Spleen (tissue), 11 donors: ENCODE results near the gene PAQR4. TPM values are rescaled to one million over a fixed set of nuclear protein-coding genes. Genes with fewer than 3 reads are reported as not detected.

Experiments
- DNase-seq: peaks from one replicate; pipeline ENCODE4 v3.0.0-alpha.2; 2020
- H3K27ac ChIP-seq, 8 donors: fragments of 200-600 bp; sonication (generic) in 7 of 8; 1 replicate in 4 of 8; 2 replicates in 4 of 8; pipeline versions ENCODE4 v1.5.0 to v1.8.0; 2016 to 2021; ENCODE audit warnings: inconsistent platforms in 4 of 8, mild to moderate bottlenecking in 4 of 8, moderate library complexity in 1 of 8
- H3K27me3 ChIP-seq, 7 donors: fragments of 200-600 bp; sonication (generic) in 6 of 7; replicated peaks in 1 of 7; 1 replicate in 4 of 7; 2 replicates in 3 of 7; pipeline versions ENCODE4 v1.5.0 to v1.8.0; 2016 to 2021; ENCODE audit warnings: inconsistent platforms in 3 of 7, mild to moderate bottlenecking in 1 of 7
- H3K36me3 ChIP-seq, 6 donors: fragments of 200-600 bp; sonication (generic) in 5 of 6; 1 replicate in 4 of 6; 2 replicates in 2 of 6; pipeline versions ENCODE4 v1.5.0 to v1.8.0; 2016 to 2021; ENCODE audit warnings: inconsistent platforms in 2 of 6
- H3K4me1 ChIP-seq, 6 donors: fragments of 200-600 bp; sonication (generic) in 5 of 6; 1 replicate in 3 of 6; 2 replicates in 3 of 6; pipeline versions ENCODE4 v1.5.0 to v1.8.0; 2016 to 2021; ENCODE audit warnings: inconsistent platforms in 3 of 6
- H3K4me3 ChIP-seq, 8 donors: fragments of 200-600 bp; sonication (generic) in 7 of 8; 1 replicate in 4 of 8; 2 replicates in 4 of 8; pipeline versions ENCODE4 v1.5.0 to v1.8.0; 2016 to 2021; ENCODE audit warnings: inconsistent platforms in 4 of 8, mild to moderate bottlenecking in 4 of 8, moderate library complexity in 2 of 8
- H3K9me3 ChIP-seq, 8 donors: fragments of 200-600 bp; sonication (generic) in 7 of 8; 1 replicate in 4 of 8; 2 replicates in 4 of 8; pipeline versions ENCODE4 v1.5.0 to v1.8.0; 2016 to 2021; ENCODE audit warnings: inconsistent platforms in 4 of 8
- CTCF ChIP-seq, 11 experiments: fragments of 200-600 bp in 7 of 11; fragments of 450-650 bp in 4 of 11; sonication (generic) in 4 of 11; IDR thresholded peaks in 8 of 11; conservative IDR thresholded peaks in 3 of 11; 1 replicate in 7 of 11; 2 replicates in 4 of 11; pipeline versions ENCODE4 v1.4.0 to v1.8.0; 2016 to 2021; ENCODE audit warnings: antibody characterized with exemption in 11 of 11, inconsistent platforms in 4 of 11, mild to moderate bottlenecking in 1 of 11
- POLR2A ChIP-seq, 3 donors: fragments of 450-650 bp; IDR thresholded peaks; one replicate each; pipeline ENCODE4 v1.5.1; 2017; ENCODE audit warnings: antibody characterized with exemption in 3 of 3, mild to moderate bottlenecking in 1 of 3
- POLR2AphosphoS5 ChIP-seq, 3 donors: sonication (generic); formaldehyde crosslinking; IDR thresholded peaks; one replicate each; pipeline ENCODE4 v1.5.1; 2017; ENCODE audit warnings: antibody characterized with exemption in 3 of 3
- WGBS, 5 donors: extraction: QIAGEN DNeasy Blood & Tissue Kit in 3 of 5; methylation state at CpG; one replicate each; pipeline versions ENCODE4 v1.1.5 to v1.1.7; 2013 to 2018; 5-methylcytosine and 5-hydroxymethylcytosine counted together
- intact Hi-C: fragments of 100-400 bp; cut with DNase I; formaldehyde crosslinking; loops from one replicate; pipeline ENCODE4 v1.15.0; 2023; ENCODE audit warnings: low total_unique reads
- polyA plus RNA-seq, 3 donors: library from polyadenylated mRNA; stranded (reverse); fragments of 200-250 nt; gene quantifications; one replicate each; pipeline ENCODE4 v1.2.1, GENCODE V29; 2013
- total RNA-seq, 7 donors: library from RNA; depleted of rRNA in 3 of 7; stranded (reverse); fragments of >200 nt in 3 of 7; fragmentation: NEBNext Ultra II Directional in 4 of 7; extraction: Animal tissue kit (Norgen Biotek cat#: 25700) in 4 of 7; gene quantifications; one replicate each; pipeline versions ENCODE4 v1.1.0 to v1.2.1, GENCODE V29; 2016 to 2021
- donor health status: healthy with polysubstance abuse.
- donor health status: DM: no; HTN: no; CAD: no; lungs with moderate emphysema.
- donor health status: DM: no; HTN: no; CAD: no.
- donor health status: Bipolar disorder and iron deficiency.
- donor health status: healthy.
- donor health status: DM: no; HTN: no; CAD: no.
- donor health status: DM: yes; HTN: yes; CAD: no.

The PAQR4 gene
- total and polyA plus RNA-seq, 10 donors, result 2.1 to 9.0 (median 6.3) TPM

GRCh38 chr16:2924901-2925755 is 44.0 kb upstream of the PAQR4 start:
- peaks cover 0 to 64% (median 9%) of the 10 kb centered on the region in 6 donors for H3K36me3 ChIP-seq
- DNase-seq, result no peak
- 74 to 92% (median 78%) methylated on average over 12 to 42 of the region's 42 CpGs for WGBS, 5 donors
- no peaks in the 10 kb centered on the region for H3K27me3 ChIP-seq
- H3K4me3 ChIP-seq, result no peak overlapping the region
- H3K27ac ChIP-seq, result no peak overlapping the region
- peaks cover 0 to 15% (median 10%) of the 10 kb centered on the region in 6 donors for H3K4me1 ChIP-seq
- no peaks in the 10 kb centered on the region for H3K9me3 ChIP-seq
- TF ChIP-seq CTCF (IDR thresholded peaks at IDR 0.05 in 8 of 11, conservative IDR thresholded peaks at IDR 0.05 in 3 of 11) (no peak), POLR2A (IDR thresholded peaks at IDR 0.05) (no peak), POLR2AphosphoS5 (IDR thresholded peaks at IDR 0.05) (no peak)
- intact Hi-C loops, result loop anchor here (5.0 kb wide), 1 partner anchor 53 kb away; no protein-coding TSS in a partner anchor

- TF ChIP-seq POLR2AphosphoS5 (IDR thresholded peaks at IDR 0.05), result no peak
- no peak for TF ChIP-seq POLR2A (IDR thresholded peaks at IDR 0.05)
- TF ChIP-seq CTCF (IDR thresholded peaks at IDR 0.05 in 8 of 11, conservative IDR thresholded peaks at IDR 0.05 in 3 of 11), result no peak
- intact Hi-C loops, result no loop called here
These were observed 43.0 kb upstream of the PAQR4 start for GRCh38 chr16:2925951-2926649.

GRCh38 chr16:2926650-2926999 is 42.5 kb upstream of the PAQR4 start:
- intact Hi-C loops, result no loop called here
- TF ChIP-seq CTCF (IDR thresholded peaks at IDR 0.05 in 8 of 11, conservative IDR thresholded peaks at IDR 0.05 in 3 of 11) (no peak), POLR2A (IDR thresholded peaks at IDR 0.05) (no peak), POLR2AphosphoS5 (IDR thresholded peaks at IDR 0.05) (no peak)
- 71 to 81% (median 78%) methylated on average over 5 of the region's 5 CpGs for WGBS, 5 donors

More at GRCh38 chr16:2925951-2926649, 43.0 kb upstream of the PAQR4 start:
- no peaks in the 10 kb centered on the region for H3K9me3 ChIP-seq
- H3K36me3 ChIP-seq, result peaks cover 6 to 67% (median 18%) of the 10 kb centered on the region in 6 donors
- H3K27me3 ChIP-seq, result no peaks in the 10 kb centered on the region
- no peak for DNase-seq
- H3K27ac ChIP-seq, result no peak overlapping the region
- H3K4me3 ChIP-seq, result no peak overlapping the region
- H3K4me1 ChIP-seq, result peaks cover 0 to 13% (median 10%) of the 10 kb centered on the region in 6 donors
- WGBS, 5 donors, result 76 to 86% (median 81%) methylated on average over 9 of the region's 9 CpGs

More at GRCh38 chr16:2926650-2926999, 42.5 kb upstream of the PAQR4 start:
- H3K4me1 ChIP-seq, result peaks cover 0 to 13% (median 10%) of the 10 kb centered on the region in 6 donors
- no peak for DNase-seq
- H3K36me3 ChIP-seq, result peaks cover 6 to 67% (median 20%) of the 10 kb centered on the region in 6 donors
- H3K27ac ChIP-seq, result peak overlapping the region in 1 of 8 donors; percentile 31
- no peaks in the 10 kb centered on the region for H3K27me3 ChIP-seq
- peak overlapping the region in 2 of 8 donors; percentile 3 to 21 for H3K4me3 ChIP-seq
- no peaks in the 10 kb centered on the region for H3K9me3 ChIP-seq
